LNCAP (cell line): ENCODE data around the gene UPF2.

Experiments
- TF ChIP-seq, protein P1 (sequence below): fragments of 450-650 bp; IDR thresholded peaks from 2 replicates; pipeline ENCODE4 v1.5.1; 2017; ENCODE audit warnings: mild to moderate bottlenecking

UPF2 gene, protein sequence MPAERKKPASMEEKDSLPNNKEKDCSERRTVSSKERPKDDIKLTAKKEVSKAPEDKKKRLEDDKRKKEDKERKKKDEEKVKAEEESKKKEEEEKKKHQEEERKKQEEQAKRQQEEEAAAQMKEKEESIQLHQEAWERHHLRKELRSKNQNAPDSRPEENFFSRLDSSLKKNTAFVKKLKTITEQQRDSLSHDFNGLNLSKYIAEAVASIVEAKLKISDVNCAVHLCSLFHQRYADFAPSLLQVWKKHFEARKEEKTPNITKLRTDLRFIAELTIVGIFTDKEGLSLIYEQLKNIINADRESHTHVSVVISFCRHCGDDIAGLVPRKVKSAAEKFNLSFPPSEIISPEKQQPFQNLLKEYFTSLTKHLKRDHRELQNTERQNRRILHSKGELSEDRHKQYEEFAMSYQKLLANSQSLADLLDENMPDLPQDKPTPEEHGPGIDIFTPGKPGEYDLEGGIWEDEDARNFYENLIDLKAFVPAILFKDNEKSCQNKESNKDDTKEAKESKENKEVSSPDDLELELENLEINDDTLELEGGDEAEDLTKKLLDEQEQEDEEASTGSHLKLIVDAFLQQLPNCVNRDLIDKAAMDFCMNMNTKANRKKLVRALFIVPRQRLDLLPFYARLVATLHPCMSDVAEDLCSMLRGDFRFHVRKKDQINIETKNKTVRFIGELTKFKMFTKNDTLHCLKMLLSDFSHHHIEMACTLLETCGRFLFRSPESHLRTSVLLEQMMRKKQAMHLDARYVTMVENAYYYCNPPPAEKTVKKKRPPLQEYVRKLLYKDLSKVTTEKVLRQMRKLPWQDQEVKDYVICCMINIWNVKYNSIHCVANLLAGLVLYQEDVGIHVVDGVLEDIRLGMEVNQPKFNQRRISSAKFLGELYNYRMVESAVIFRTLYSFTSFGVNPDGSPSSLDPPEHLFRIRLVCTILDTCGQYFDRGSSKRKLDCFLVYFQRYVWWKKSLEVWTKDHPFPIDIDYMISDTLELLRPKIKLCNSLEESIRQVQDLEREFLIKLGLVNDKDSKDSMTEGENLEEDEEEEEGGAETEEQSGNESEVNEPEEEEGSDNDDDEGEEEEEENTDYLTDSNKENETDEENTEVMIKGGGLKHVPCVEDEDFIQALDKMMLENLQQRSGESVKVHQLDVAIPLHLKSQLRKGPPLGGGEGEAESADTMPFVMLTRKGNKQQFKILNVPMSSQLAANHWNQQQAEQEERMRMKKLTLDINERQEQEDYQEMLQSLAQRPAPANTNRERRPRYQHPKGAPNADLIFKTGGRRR

DNA sequence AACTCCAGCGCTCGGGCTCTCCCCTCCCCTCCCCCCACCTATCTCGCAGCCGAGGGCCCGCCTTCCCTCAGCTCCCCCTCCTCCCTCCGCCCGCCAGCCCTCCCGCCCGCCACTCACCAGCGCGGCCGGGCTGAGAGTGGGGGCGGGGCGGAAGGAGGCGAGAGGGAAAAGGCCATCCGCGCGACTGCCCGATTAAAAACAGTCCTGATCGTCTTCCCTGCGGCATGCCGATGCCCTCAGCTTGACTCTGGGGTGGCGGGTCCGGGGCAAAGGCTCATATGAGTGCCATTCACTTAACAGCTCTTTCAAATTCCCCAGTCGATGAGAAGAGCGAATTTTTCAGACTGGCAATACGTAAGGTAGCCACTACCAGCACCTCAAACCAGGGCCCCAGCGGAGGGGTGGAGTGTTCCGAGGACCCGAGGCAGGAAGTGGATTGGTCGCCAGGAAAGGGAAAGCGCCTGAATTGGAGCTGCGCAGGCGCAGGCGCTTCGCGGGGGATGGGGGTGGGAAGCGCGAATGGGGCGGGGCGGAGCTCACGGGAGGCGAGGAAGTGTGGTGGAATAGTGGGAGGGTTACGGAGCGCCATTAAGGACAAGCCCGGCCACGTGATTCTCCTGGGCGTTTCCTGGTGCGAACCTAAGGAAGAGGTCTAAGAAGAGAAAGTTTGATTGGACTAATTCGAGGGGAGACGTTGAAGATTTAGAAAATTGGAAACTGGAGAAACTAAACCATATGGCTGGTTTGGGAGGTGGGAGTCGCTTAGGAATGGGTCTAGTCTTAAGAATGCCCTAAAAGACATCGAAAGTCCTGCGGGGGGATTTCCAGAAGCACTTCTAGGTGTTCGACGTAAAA, at the start of gene UPF2:
UPF2 (minus strand) TSS at position 13 of the 855 bp plus-strand sequence. CDS start 7,386 bp downstream, outside the sequence.
- TF ChIP-seq, protein P1, sequence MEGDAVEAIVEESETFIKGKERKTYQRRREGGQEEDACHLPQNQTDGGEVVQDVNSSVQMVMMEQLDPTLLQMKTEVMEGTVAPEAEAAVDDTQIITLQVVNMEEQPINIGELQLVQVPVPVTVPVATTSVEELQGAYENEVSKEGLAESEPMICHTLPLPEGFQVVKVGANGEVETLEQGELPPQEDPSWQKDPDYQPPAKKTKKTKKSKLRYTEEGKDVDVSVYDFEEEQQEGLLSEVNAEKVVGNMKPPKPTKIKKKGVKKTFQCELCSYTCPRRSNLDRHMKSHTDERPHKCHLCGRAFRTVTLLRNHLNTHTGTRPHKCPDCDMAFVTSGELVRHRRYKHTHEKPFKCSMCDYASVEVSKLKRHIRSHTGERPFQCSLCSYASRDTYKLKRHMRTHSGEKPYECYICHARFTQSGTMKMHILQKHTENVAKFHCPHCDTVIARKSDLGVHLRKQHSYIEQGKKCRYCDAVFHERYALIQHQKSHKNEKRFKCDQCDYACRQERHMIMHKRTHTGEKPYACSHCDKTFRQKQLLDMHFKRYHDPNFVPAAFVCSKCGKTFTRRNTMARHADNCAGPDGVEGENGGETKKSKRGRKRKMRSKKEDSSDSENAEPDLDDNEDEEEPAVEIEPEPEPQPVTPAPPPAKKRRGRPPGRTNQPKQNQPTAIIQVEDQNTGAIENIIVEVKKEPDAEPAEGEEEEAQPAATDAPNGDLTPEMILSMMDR, result no peak

DNA sequence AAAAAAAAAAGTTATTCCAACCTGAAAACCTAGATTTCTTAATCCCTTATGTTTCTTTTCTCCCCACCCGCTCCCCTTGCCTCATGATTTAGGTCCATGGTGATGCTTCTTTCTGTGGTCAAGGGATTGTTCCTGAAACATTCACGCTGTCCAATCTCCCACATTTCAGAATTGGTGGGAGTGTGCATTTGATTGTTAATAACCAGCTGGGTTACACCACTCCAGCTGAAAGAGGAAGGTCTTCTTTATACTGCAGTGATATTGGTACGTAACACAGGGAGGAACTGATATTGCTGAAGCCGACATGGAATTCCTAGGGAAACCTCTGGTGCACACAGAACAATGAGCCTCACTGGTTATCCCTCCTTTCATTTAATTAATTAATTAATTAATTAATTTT, 48.8 kb upstream of the UPF2 start:
- TF ChIP-seq, protein P1, result no peak

- TF ChIP-seq, protein P1, result no peak
Measured at GRCh38 chr10:12088919-12089318, 46.3 kb upstream of the UPF2 start.

- TF ChIP-seq, protein P1, result no peak
Measured at GRCh38 chr10:12081879-12082557, 39.4 kb upstream of the UPF2 start.

DNA sequence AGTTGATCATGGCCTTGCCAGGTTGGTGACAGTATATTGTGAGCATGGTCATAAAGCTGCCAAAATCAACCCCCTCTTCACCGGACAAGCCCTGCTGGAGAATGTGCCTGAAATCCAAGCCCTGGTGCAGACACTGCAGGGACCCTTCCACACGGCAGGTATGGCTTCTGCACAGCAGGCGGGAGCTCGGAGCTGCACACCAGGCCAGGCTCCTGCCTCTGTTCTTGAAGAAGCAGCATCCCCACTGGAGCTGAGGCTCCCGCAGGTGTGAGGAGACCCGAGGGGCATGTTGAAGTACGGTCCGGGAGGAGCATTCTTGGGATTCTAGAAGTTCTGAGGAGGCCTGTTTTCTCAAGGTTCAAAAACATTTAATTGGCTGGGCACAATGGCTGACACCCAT, 38.9 kb upstream of the UPF2 start:
- TF ChIP-seq, protein P1, result no peak

- TF ChIP-seq, protein P1, result no peak
Measured at GRCh38 chr10:12077580-12078180, 35.1 kb upstream of the UPF2 start.
